Measurements from ENCODE around the gene LCN6.

DNA sequence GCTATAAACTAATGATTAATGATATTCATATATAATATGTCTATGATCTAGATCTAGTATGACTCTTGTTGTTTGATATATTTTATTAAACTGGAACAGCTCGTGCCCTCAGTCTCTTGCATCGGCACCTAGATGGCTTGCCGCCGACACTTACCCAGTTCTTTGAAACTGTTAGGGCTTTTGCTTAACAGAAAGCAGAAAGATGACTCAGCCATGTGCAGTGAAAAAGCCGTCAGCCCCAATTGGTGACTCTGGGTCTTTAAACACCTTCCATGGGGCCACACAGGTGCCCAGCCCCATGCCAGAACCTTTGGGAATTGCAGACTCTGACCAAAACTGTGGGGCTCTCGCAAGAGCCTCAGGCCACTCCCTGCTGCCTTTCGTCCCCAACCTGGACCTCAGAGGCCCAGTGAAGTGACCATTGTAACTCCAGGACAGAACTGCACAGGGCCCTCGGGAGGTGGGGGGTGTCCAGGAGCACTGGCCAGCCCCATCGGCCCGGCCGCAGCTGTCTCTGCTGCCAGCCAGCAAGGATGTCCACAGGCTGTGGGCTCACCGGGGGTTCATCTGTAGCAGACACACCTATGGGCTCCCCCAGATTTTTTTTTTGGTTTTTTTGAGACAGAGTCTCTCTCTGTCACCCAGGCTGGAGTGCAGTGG, 13.4 kb downstream of the LCN6 start:
- TF ChIP-seq EZH2phosphoT487 (IDR thresholded peaks at IDR 0.05; ENCODE audit: borderline replicate concordance, low read length) = no peak
- TF ChIP-seq, protein P1, sequence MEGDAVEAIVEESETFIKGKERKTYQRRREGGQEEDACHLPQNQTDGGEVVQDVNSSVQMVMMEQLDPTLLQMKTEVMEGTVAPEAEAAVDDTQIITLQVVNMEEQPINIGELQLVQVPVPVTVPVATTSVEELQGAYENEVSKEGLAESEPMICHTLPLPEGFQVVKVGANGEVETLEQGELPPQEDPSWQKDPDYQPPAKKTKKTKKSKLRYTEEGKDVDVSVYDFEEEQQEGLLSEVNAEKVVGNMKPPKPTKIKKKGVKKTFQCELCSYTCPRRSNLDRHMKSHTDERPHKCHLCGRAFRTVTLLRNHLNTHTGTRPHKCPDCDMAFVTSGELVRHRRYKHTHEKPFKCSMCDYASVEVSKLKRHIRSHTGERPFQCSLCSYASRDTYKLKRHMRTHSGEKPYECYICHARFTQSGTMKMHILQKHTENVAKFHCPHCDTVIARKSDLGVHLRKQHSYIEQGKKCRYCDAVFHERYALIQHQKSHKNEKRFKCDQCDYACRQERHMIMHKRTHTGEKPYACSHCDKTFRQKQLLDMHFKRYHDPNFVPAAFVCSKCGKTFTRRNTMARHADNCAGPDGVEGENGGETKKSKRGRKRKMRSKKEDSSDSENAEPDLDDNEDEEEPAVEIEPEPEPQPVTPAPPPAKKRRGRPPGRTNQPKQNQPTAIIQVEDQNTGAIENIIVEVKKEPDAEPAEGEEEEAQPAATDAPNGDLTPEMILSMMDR (IDR thresholded peaks at IDR 0.05; ENCODE audit: low read depth, low read length, poor library complexity, severe bottlenecking) = no peak
